Breast epithelium (tissue), 4 donors: ENCODE data around the gene NDUFB2. TPM values are rescaled to one million over a fixed set of nuclear protein-coding genes. Genes with fewer than 3 reads are reported as not detected.

ENCODE experiments used
- DNase-seq, 2 donors: peaks; one replicate each; pipeline ENCODE4 v3.0.0-alpha.2; 2019; ENCODE audit warnings: low spot score in 2 of 2
- H3K27ac ChIP-seq, 2 donors: fragments of 200-600 bp; sonication (generic) in 1 of 2; one replicate each; pipeline ENCODE4 v1.5.1; 2016 to 2019; ENCODE audit warnings: mild to moderate bottlenecking in 1 of 2
- H3K27me3 ChIP-seq, 2 donors: fragments of 200-600 bp; sonication (generic) in 1 of 2; one replicate each; pipeline versions ENCODE4 v1.5.1 to v1.6.0; 2017 to 2019; ENCODE audit warnings: control low read depth in 1 of 2, mild to moderate bottlenecking in 1 of 2
- H3K36me3 ChIP-seq: fragments of 200-600 bp; one replicate; pipeline ENCODE4 v1.5.1; 2019
- H3K4me1 ChIP-seq, 2 donors: fragments of 200-600 bp; sonication (generic); one replicate each; pipeline ENCODE4 v1.5.1; 2016 to 2019; ENCODE audit warnings: control low read depth in 1 of 2
- H3K4me3 ChIP-seq, 3 donors: fragments of 200-600 bp; sonication (generic); 1 replicate in 2 of 3; 2 replicates in 1 of 3; pipeline ENCODE4 v1.5.1; 2016 to 2019; ENCODE audit warnings: mild to moderate bottlenecking in 3 of 3, moderate library complexity in 2 of 3
- H3K9me3 ChIP-seq, 2 donors: fragments of 200-600 bp; sonication (generic) in 1 of 2; one replicate each; pipeline ENCODE4 v1.5.1; 2016 to 2019; ENCODE audit warnings: control low read depth in 1 of 2
- POLR2A ChIP-seq: fragments of 450-650 bp; IDR thresholded peaks from one replicate; pipeline ENCODE4 v1.6.1; 2016; ENCODE audit warnings: antibody characterized with exemption, mild to moderate bottlenecking, moderate library complexity
- POLR2AphosphoS5 ChIP-seq, 3 donors: sonication (generic); formaldehyde crosslinking; IDR thresholded peaks; one replicate each; pipeline ENCODE4 v1.6.1; 2017; ENCODE audit warnings: antibody characterized with exemption in 3 of 3
- intact Hi-C: fragments of 100-400 bp; cut with DNase I; formaldehyde crosslinking; loops from one replicate; pipeline ENCODE4 v1.15.1; 2023; ENCODE audit warnings: low total_unique reads
- total RNA-seq, 3 donors: library from RNA; depleted of rRNA; stranded (reverse); fragments of >200 nt; gene quantifications; one replicate each; pipeline ENCODE4 v1.1.0, GENCODE V29; 2016
- TF ChIP-seq, protein P1 (sequence below), 3 donors: fragments of 450-650 bp; IDR thresholded peaks; one replicate each; pipeline ENCODE4 v1.5.1; 2016 to 2017; ENCODE audit warnings: antibody characterized with exemption in 3 of 3, mild to moderate bottlenecking in 3 of 3, moderate library complexity in 3 of 3

The NDUFB2 gene
- total RNA-seq, 3 donors from 2014 or later: 85.0 to 151 (median 149) TPM

DNA sequence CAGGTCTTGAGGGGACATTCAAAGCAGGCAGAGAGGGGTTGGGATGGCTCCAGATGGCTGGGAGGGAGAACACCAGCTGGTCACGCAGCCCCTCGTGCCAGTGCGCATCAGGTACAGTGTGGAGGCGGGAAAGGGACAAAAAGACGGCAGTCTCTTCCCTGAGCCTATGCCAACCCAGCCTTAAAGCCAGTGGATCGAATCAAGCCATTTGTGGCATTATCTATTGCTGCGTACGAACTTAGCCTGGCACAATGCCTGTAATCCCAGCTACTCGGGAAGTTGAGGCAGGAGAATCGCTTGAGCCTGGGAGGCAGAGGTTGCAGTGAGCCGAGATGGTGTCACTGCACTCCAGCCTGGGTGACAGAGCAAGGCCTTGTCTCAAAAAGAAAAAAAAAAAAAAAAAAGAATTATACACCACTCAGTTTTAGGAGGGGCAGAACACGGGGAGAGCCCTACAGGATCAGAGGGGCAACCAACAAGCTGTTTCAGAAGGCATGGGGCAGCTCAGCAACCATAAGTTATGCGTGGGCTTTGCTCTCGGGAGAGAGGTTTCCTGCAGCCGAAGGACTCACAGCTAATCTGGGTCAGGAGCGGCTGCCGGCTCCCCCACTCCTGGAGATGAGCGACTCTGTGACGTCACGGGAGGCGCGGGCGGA is 356 bp upstream of the NDUFB2 start:
- intact Hi-C loops: no loop called here
- peak overlapping the region; percentile 71 to 87 (median 76) for H3K4me3 ChIP-seq

DNA sequence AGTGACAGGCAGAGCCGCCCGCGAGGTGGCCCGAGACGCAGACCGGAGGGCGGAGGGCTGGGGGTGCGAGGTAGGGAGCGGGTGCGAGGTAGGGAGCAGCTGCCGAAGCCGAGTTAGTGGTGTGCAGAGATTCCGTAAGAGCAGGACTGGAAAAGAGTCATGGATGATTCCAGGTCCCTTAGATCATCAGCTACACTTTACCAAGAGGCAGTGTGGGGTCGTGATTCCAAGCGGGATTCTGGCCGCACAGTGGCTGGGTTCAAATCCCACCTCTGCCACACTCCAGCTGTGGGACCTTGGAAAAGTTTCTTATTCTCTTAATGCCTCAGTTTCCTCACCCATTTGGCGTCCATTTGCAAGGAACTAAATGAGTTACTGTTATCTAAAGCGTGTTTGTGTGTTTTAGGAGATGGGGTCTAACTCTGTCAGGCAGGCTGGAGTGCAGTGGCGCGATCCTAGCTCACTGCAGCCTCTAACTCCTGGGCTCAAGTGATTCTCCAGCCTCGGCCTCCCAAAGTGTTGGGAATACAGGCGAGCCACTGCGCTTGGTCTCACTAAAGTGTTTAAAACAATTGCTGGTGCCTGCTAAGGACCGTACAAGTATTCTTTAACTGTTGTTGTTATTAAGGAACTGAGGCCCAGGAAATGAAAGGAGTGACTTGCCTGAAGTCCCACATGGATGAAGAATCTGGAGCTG is 1.1 kb downstream of the NDUFB2 start:
- Histone ChIP-seq H3K4me1 (peaks cover 0 to 8% of the 10 kb centered on the region in 2 donors), H3K27ac (peak overlapping the region; percentile 95 to 96), H3K9me3 (no peaks in the 10 kb centered on the region), H3K27me3 (no peaks in the 10 kb centered on the region), H3K4me3 (peak overlapping the region; percentile 71 to 87 (median 76)), H3K36me3 (no peaks in the 10 kb centered on the region)
- TF ChIP-seq POLR2AphosphoS5 (IDR thresholded peaks at IDR 0.05): no peak
- TF ChIP-seq POLR2A: no peak
- TF ChIP-seq, protein P1, sequence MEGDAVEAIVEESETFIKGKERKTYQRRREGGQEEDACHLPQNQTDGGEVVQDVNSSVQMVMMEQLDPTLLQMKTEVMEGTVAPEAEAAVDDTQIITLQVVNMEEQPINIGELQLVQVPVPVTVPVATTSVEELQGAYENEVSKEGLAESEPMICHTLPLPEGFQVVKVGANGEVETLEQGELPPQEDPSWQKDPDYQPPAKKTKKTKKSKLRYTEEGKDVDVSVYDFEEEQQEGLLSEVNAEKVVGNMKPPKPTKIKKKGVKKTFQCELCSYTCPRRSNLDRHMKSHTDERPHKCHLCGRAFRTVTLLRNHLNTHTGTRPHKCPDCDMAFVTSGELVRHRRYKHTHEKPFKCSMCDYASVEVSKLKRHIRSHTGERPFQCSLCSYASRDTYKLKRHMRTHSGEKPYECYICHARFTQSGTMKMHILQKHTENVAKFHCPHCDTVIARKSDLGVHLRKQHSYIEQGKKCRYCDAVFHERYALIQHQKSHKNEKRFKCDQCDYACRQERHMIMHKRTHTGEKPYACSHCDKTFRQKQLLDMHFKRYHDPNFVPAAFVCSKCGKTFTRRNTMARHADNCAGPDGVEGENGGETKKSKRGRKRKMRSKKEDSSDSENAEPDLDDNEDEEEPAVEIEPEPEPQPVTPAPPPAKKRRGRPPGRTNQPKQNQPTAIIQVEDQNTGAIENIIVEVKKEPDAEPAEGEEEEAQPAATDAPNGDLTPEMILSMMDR (IDR thresholded peaks at IDR 0.05): no peak
- DNase-seq: peak in 1 of 2 donors; percentile 5
- intact Hi-C loops: no loop called here

More for the DNA sequence above, 356 bp upstream of the NDUFB2 start:
- Histone ChIP-seq H3K4me1 (peaks cover 0 to 8% of the 10 kb centered on the region in 2 donors), H3K36me3 (no peaks in the 10 kb centered on the region), H3K9me3 (no peaks in the 10 kb centered on the region), H3K27me3 (no peaks in the 10 kb centered on the region), H3K27ac (peak overlapping the region; percentile 95 to 96)
- TF ChIP-seq POLR2AphosphoS5 (IDR thresholded peaks at IDR 0.05): no peak
- TF ChIP-seq, protein P1 (IDR thresholded peaks at IDR 0.05): no peak
- no peak for TF ChIP-seq POLR2A
- DNase-seq: peak; percentile 91 to 94

DNA sequence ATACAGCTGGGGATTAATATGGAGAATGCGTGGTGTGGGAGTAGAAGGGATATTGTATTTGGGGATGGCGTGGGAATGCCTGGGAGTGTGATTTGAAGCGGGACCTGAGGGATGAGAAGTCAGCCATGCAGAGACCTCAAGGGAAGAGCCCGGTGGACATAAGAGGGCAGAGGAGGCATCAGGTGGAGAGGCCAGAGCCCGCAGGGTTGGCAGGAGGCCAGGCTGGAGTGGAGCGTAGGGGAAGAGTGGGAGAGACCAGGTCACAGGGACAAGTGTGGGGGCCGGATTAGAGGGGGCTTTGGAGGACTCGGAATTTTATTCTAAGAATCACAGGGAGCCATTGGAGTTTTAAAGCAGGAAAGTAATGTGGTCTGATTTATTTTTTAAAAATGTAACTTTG is 2.0 kb downstream of the NDUFB2 start:
- no peak overlapping the region for H3K27ac ChIP-seq
- H3K36me3 ChIP-seq: no peaks in the 10 kb centered on the region
- peak overlapping the region in 1 of 3 donors; percentile 71 for H3K4me3 ChIP-seq
- peaks cover 0 to 8% of the 10 kb centered on the region in 2 donors for H3K4me1 ChIP-seq
- no peaks in the 10 kb centered on the region for H3K27me3 ChIP-seq
- no peaks in the 10 kb centered on the region for H3K9me3 ChIP-seq
- DNase-seq: no peak
- intact Hi-C loops: no loop called here
- TF ChIP-seq, protein P1 (IDR thresholded peaks at IDR 0.05): no peak
- TF ChIP-seq POLR2AphosphoS5 (IDR thresholded peaks at IDR 0.05) (no peak), POLR2A (no peak)

DNA sequence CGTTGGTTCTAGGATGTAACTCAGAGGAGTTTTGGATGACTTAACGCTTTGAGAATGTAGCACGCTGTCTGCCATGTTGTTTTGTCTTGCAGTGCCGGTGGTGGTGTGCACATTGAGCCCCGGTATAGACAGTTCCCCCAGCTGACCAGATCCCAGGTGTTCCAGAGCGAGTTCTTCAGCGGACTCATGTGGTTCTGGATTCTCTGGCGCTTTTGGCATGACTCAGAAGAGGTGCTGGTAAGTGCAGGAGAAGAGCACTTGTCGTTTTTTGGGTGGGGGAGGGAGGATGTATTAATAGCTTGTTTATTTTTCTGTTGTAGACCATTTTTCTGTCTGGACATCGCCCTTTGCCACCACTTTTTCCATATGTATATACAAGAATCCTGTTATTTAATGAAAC is 6.3 kb downstream of the NDUFB2 start:
- intact Hi-C loops: no loop called here
- Histone ChIP-seq H3K9me3 (no peaks in the 10 kb centered on the region), H3K4me1 (peaks cover 0 to 6% of the 10 kb centered on the region in 2 donors), H3K27ac (no peak overlapping the region), H3K36me3 (no peaks in the 10 kb centered on the region), H3K4me3 (no peak overlapping the region), H3K27me3 (no peaks in the 10 kb centered on the region)
- TF ChIP-seq, protein P1 (IDR thresholded peaks at IDR 0.05): no peak
- TF ChIP-seq POLR2AphosphoS5 (IDR thresholded peaks at IDR 0.05): no peak
- TF ChIP-seq POLR2A: no peak
- DNase-seq: no peak

DNA sequence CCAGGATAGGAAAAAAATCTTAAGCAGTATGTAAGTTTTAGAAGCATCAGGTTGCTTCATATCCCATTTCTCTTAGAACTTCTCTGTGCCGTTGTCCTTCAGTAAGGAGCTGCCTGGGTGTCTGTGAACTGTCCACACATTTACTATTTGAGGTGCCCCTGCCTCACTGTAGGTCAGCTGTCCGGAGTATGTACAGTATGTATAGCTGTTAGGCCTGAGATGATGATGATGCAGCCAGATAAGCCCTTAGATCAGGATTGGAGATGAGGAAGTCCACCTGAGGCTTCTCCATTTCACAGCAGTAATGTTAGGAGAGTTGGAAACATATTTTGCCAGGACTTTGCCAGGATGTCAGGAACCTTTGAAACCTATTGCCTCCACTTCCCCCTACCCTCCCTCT is 7.7 kb downstream of the NDUFB2 start:
- DNase-seq: no peak
- Histone ChIP-seq H3K4me3 (no peak overlapping the region), H3K27ac (no peak overlapping the region), H3K36me3 (no peaks in the 10 kb centered on the region), H3K27me3 (no peaks in the 10 kb centered on the region), H3K4me1 (no peaks in the 10 kb centered on the region), H3K9me3 (no peaks in the 10 kb centered on the region)
- intact Hi-C loops: no loop called here
- TF ChIP-seq, protein P1 (IDR thresholded peaks at IDR 0.05): no peak
- no peak for TF ChIP-seq POLR2AphosphoS5 (IDR thresholded peaks at IDR 0.05)
- TF ChIP-seq POLR2A: no peak
